ENCODE data around the gene CDH13. TPM values are rescaled to one million over a fixed set of nuclear protein-coding genes. Genes with fewer than 3 reads are reported as not detected.

CDH13 gene
- total and polyA plus RNA-seq, 2 donors (not counting 3 experiments of a cell fraction or from before 2014, with no cell fraction given): 96.6 to 124 TPM

- Histone ChIP-seq H4K20me1 (replicated peaks; ENCODE audit: control insufficient read depth, extremely low read depth, insufficient read depth, low read length) (no peaks in the 10 kb centered on the region), H3K9me3 (replicated peaks; ENCODE audit: control insufficient read depth, insufficient read depth, low read length) (no peaks in the 10 kb centered on the region), H2AFZ (ENCODE audit: low read depth, low read length) (no peak overlapping the region), H3K27ac (ENCODE audit: insufficient read depth, low read depth, low read length) (no peak overlapping the region), H3K27me3 (ENCODE audit: control insufficient read depth in 2 of 2, insufficient read depth in 2 of 2, low read length in 2 of 2) (no peaks in the 10 kb centered on the region), H3K9ac (replicated peaks; ENCODE audit: extremely low read depth, insufficient read depth, low read length) (no peak overlapping the region), H3K79me2 (ENCODE audit: control insufficient read depth, insufficient read depth, low read length) (no peaks in the 10 kb centered on the region), H3K4me1 (ENCODE audit: control insufficient read depth, extremely low read depth, insufficient read depth, low read length) (peaks cover 11% of the 10 kb centered on the region), H3K36me3 (ENCODE audit: control insufficient read depth in 2 of 2, extremely low read depth in 1 of 2, insufficient read depth in 2 of 2, low read length in 2 of 2) (no peaks in the 10 kb centered on the region), H3K4me2 (ENCODE audit: insufficient read depth, low read length) (no peak overlapping the region), H3K9me1 (replicated peaks; ENCODE audit: control insufficient read depth, extremely low read depth, insufficient read depth, low read length) (no peaks in the 10 kb centered on the region), H3K4me3 (replicated peaks in 1 of 3; ENCODE audit: insufficient read depth in 1 of 3, low read depth in 1 of 3, low read length in 3 of 3) (no peak overlapping the region)
- ChIA-PET CTCF (interaction anchor here (1.3 to 1.4 kb wide), 2 partner anchors 11 to 14 kb away, joined by 5 read pairs; no protein-coding TSS in a partner anchor), POLR2A (no interaction called here)
- FAIRE-seq: no peak
- dilution Hi-C loops (cut with MboI; ENCODE audit: extremely low pct_ligation_motif_present, low sequenced_read_pairs) (no loop called here), intact Hi-C loops (cut with micrococcal nuclease) (loop anchor here (2.0 kb wide), 1 partner anchor 37 kb away; no protein-coding TSS in a partner anchor)
- TF ChIP-seq POLR2AphosphoS5 (IDR thresholded peaks at IDR 0.05; ENCODE audit: insufficient read depth, low read depth, low read length): no peak
- TF ChIP-seq, protein P1, sequence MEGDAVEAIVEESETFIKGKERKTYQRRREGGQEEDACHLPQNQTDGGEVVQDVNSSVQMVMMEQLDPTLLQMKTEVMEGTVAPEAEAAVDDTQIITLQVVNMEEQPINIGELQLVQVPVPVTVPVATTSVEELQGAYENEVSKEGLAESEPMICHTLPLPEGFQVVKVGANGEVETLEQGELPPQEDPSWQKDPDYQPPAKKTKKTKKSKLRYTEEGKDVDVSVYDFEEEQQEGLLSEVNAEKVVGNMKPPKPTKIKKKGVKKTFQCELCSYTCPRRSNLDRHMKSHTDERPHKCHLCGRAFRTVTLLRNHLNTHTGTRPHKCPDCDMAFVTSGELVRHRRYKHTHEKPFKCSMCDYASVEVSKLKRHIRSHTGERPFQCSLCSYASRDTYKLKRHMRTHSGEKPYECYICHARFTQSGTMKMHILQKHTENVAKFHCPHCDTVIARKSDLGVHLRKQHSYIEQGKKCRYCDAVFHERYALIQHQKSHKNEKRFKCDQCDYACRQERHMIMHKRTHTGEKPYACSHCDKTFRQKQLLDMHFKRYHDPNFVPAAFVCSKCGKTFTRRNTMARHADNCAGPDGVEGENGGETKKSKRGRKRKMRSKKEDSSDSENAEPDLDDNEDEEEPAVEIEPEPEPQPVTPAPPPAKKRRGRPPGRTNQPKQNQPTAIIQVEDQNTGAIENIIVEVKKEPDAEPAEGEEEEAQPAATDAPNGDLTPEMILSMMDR (IDR thresholded peaks at IDR 0.05; ENCODE audit: extremely low read depth in 1 of 2, insufficient read depth in 1 of 2, low read depth in 1 of 2, low read length in 2 of 2): no peak
- TF ChIP-seq MYC (IDR thresholded peaks at IDR 0.05; ENCODE audit: low read depth, low read length): no peak
- TF ChIP-seq POLR2A (IDR thresholded peaks at IDR 0.05; ENCODE audit: low read depth, low read length): no peak
- no peak for TF ChIP-seq JUN (IDR thresholded peaks at IDR 0.05; ENCODE audit: borderline replicate concordance, insufficient read depth, insufficient read length, low read depth)
- no peak for TF ChIP-seq FOS (IDR thresholded peaks at IDR 0.05; ENCODE audit: borderline replicate concordance, insufficient read depth, low read length)
- no peak for TF ChIP-seq MAX (IDR thresholded peaks at IDR 0.05; ENCODE audit: insufficient read depth, insufficient read length)
- TF ChIP-seq GATA2 (IDR thresholded peaks at IDR 0.05; ENCODE audit: insufficient read depth, insufficient read length, low read depth, low read length): no peak
- no peak for TF ChIP-seq EZH2 (IDR thresholded peaks at IDR 0.05; ENCODE audit: borderline replicate concordance, low read depth, low read length, severe bottlenecking)
- no peak for DNase-seq (ENCODE audit: low read depth, low spot score)
- no TSS peak for BruUV-seq (replicated peaks)
Observed at GRCh38 chr16:82899731-82900450, 273.1 kb downstream of the CDH13 start.

Data from endothelial cell of umbilical vein (primary cell).